Right lobe of liver (tissue), 4 donors: ENCODE results near the gene HMGCS2.

Experiments used
- POLR2A ChIP-seq: fragments of 450-650 bp; IDR thresholded peaks from one replicate; pipeline ENCODE4 v1.6.1; 2017; ENCODE audit warnings: antibody characterized with exemption, mild to moderate bottlenecking
- TF ChIP-seq, protein P1 (sequence below), 4 donors: fragments of 200-600 bp in 3 of 4; fragments of 450-650 bp in 1 of 4; IDR thresholded peaks; one replicate each; pipeline versions ENCODE4 v1.5.1 to v1.8.0; 2016 to 2022; ENCODE audit warnings: antibody characterized with exemption in 4 of 4, mild to moderate bottlenecking in 2 of 4
- donor health status: DM: no; HTN: no; CAD: no.
- donor health status: DM: no; HTN: no; CAD: no.
- donor health status: DM: no; HTN: yes; CAD: no.

- TF ChIP-seq, protein P1, sequence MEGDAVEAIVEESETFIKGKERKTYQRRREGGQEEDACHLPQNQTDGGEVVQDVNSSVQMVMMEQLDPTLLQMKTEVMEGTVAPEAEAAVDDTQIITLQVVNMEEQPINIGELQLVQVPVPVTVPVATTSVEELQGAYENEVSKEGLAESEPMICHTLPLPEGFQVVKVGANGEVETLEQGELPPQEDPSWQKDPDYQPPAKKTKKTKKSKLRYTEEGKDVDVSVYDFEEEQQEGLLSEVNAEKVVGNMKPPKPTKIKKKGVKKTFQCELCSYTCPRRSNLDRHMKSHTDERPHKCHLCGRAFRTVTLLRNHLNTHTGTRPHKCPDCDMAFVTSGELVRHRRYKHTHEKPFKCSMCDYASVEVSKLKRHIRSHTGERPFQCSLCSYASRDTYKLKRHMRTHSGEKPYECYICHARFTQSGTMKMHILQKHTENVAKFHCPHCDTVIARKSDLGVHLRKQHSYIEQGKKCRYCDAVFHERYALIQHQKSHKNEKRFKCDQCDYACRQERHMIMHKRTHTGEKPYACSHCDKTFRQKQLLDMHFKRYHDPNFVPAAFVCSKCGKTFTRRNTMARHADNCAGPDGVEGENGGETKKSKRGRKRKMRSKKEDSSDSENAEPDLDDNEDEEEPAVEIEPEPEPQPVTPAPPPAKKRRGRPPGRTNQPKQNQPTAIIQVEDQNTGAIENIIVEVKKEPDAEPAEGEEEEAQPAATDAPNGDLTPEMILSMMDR (IDR thresholded peaks at IDR 0.05), result no peak
- no peak for TF ChIP-seq POLR2A
These were observed 3.6 kb upstream of the HMGCS2 start for GRCh38 chr1:119772298-119772697.
